HepG2 (cell line): ENCODE measurements around the gene MYH10. TPM values are rescaled to one million over a fixed set of nuclear protein-coding genes. Genes with fewer than 3 reads are reported as not detected.

Experiments
- ATAC-seq: fragments of 200-7000 bp; cut with Tn5 transposase; 3 replicates; pipeline ENCODE4 v1.9.1; 2020; ENCODE audit warnings: mild to moderate bottlenecking, moderate library complexity
- BruUV-seq: library from RNA; stranded (reverse); fragments of 400-500 nt; replicated peaks from 2 replicates; lab custom pipeline; 2021; lab: Mats Ljungman, UMichigan
- CTCF ChIA-PET: fragments of 300-600 bp; formaldehyde crosslinking; extraction: SDS; loops from one replicate; lab custom pipeline; 2021; ENCODE audit warnings: low total read pairs, inconsistent platforms, low intra/inter-chr PET ratio; lab: Yijun Ruan, JAX
- POLR2A ChIA-PET: fragments of 350-600 bp; sonication (Branson Sonifier 250); formaldehyde crosslinking; loops from one replicate; lab custom pipeline; 2020; ENCODE audit warnings: antibody characterized with exemption, inconsistent platforms; lab: Yijun Ruan, JAX
- DNase-seq: peaks from one replicate; pipeline ENCODE4 v3.0.0-alpha.2; 2015; ENCODE audit warnings: low spot score
- FAIRE-seq: peaks from 3 replicates; lab custom pipeline; 2011; peaks lifted over from hg19 to GRCh38; lab: Jason Lieb, UNC
- H2AFZ ChIP-seq: one replicate; pipeline ENCODE4 v1.6.1; 2011; ENCODE audit warnings: low read length, inconsistent platforms
- H3K27ac ChIP-seq: fragments of 300-600 bp; 3 replicates; pipeline ENCODE4 v1.8.0; 2011; ENCODE audit warnings: mixed run types, mild to moderate bottlenecking, mixed read lengths, low read length, inconsistent platforms; ENCODE audit not compliant: insufficient read depth; ENCODE audit errors: extremely low read length
- H3K27me3 ChIP-seq, 2 experiments: fragments of 200-600 bp in 1 of 2; 2 replicates in 1 of 2; 3 replicates in 1 of 2; pipeline versions ENCODE4 v1.6.0 to v1.8.0; 2011; ENCODE audit warnings: low read length in 2 of 2, mild to moderate bottlenecking in 2 of 2, moderate library complexity in 2 of 2, inconsistent platforms in 1 of 2; ENCODE audit not compliant: insufficient read depth in 2 of 2, control insufficient read depth in 1 of 2
- H3K36me3 ChIP-seq, 2 experiments: fragments of 200-600 bp in 1 of 2; replicated peaks in 1 of 2; 2 replicates in 1 of 2; 3 replicates in 1 of 2; pipeline versions ENCODE4 v1.5.1 to v1.8.0; 2011; ENCODE audit warnings: low read length in 2 of 2, inconsistent platforms in 1 of 2; ENCODE audit not compliant: insufficient read depth in 2 of 2, control insufficient read depth in 1 of 2
- H3K4me1 ChIP-seq: 2 replicates; pipeline ENCODE4 v1.5.1; 2012; ENCODE audit warnings: low read length, inconsistent platforms; ENCODE audit not compliant: insufficient read depth
- H3K4me2 ChIP-seq: 2 replicates; pipeline ENCODE4 v1.6.0; 2011; ENCODE audit warnings: low read depth, low read length, inconsistent platforms
- H3K4me3 ChIP-seq, 3 experiments: fragments of 200-600 bp in 1 of 3; sonication (generic), shearing (Covaris generic) in 1 of 3; replicated peaks in 1 of 3; 2 replicates each; pipeline ENCODE4 v1.5.1; 2011 to 2016; ENCODE audit warnings: low read length in 3 of 3, inconsistent platforms in 2 of 3, low read depth in 2 of 3, mild to moderate bottlenecking in 2 of 3, control low read depth in 1 of 3, mixed read lengths in 1 of 3; ENCODE audit not compliant: insufficient read depth in 1 of 3
- H3K79me2 ChIP-seq: one replicate; pipeline ENCODE4 v1.6.1; 2011; ENCODE audit warnings: low read length, inconsistent platforms; ENCODE audit not compliant: insufficient read depth
- H3K9ac ChIP-seq: 2 replicates; pipeline ENCODE4 v1.6.0; 2011; ENCODE audit warnings: mild to moderate bottlenecking, low read depth, low read length, inconsistent platforms; ENCODE audit not compliant: insufficient read depth
- H3K9me3 ChIP-seq: 2 replicates; pipeline ENCODE4 v1.5.1; 2012; ENCODE audit warnings: mild to moderate bottlenecking, low read length
- H4K20me1 ChIP-seq: 2 replicates; pipeline ENCODE4 v1.6.0; 2011; ENCODE audit warnings: inconsistent platforms, mild to moderate bottlenecking, low read length, moderate library complexity; ENCODE audit not compliant: insufficient read depth
- GPBP1L1 ChIP-seq: sonication (generic); formaldehyde crosslinking; IDR thresholded peaks from 2 replicates; pipeline ENCODE4 v1.5.0; 2020; ENCODE audit warnings: mild to moderate bottlenecking, missing genetic modification reagents
- IRF2 ChIP-seq: IDR thresholded peaks from 2 replicates; pipeline ENCODE4 v1.6.1; 2018; ENCODE audit warnings: missing genetic modification reagents, missing compliant biosample characterization
- MBNL3 ChIP-seq: fragments of 250-450 bp; sonication (Bioruptor Pico); conservative IDR thresholded peaks from 2 replicates; pipeline ENCODE4 v1.8.0; 2022; ENCODE audit warnings: mild to moderate bottlenecking, inconsistent platforms
- STAG1 ChIP-seq: sonication (generic); formaldehyde crosslinking; IDR thresholded peaks from 2 replicates; pipeline ENCODE4 v1.4.0; 2020; ENCODE audit warnings: missing genetic modification reagents
- ZBTB46 ChIP-seq: sonication (generic); formaldehyde crosslinking; IDR thresholded peaks from 2 replicates; pipeline ENCODE4 v1.4.0; 2020; ENCODE audit warnings: mild to moderate bottlenecking, missing genetic modification reagents, borderline replicate concordance
- ZFY ChIP-seq: sonication (generic); formaldehyde crosslinking; IDR thresholded peaks from 2 replicates; pipeline ENCODE4 v1.4.0; 2020; ENCODE audit warnings: missing genetic modification reagents
- ZNF205 ChIP-seq: IDR thresholded peaks from 2 replicates; pipeline ENCODE4 v1.6.1; 2018; ENCODE audit warnings: missing biosample characterization, missing genetic modification reagents
- ZNF251 ChIP-seq: sonication (generic); formaldehyde crosslinking; IDR thresholded peaks from 2 replicates; pipeline ENCODE4 v1.9.0; 2021; ENCODE audit warnings: mild to moderate bottlenecking, missing genetic modification reagents
- ZNF280B ChIP-seq: sonication (generic); formaldehyde crosslinking; IDR thresholded peaks from 2 replicates; pipeline ENCODE4 v1.5.0; 2020; ENCODE audit warnings: missing genetic modification reagents, mild to moderate bottlenecking, borderline replicate concordance
- ZNF317 ChIP-seq: sonication (generic); formaldehyde crosslinking; IDR thresholded peaks from 2 replicates; pipeline ENCODE4 v1.5.0; 2020; ENCODE audit warnings: mild to moderate bottlenecking, missing genetic modification reagents
- ZNF589 ChIP-seq: sonication (generic); formaldehyde crosslinking; conservative IDR thresholded peaks from 2 replicates; pipeline ENCODE4 v1.8.0; 2022; ENCODE audit warnings: mild to moderate bottlenecking, moderate library complexity, missing genetic modification reagents
- ZNF770 ChIP-seq: sonication (generic); formaldehyde crosslinking; IDR thresholded peaks from 2 replicates; pipeline ENCODE4 v1.5.0; 2020; ENCODE audit warnings: mild to moderate bottlenecking, missing genetic modification reagents
- WGBS: methylation state at CpG from one replicate; pipeline ENCODE4 v1.1.6; 2017; ENCODE audit warnings: low lambda C conversion rate; 5-methylcytosine and 5-hydroxymethylcytosine counted together
- in situ Hi-C: cut with HindIII; loops from 2 replicates; pipeline ENCODE4 v1.10.0; 2017; ENCODE audit warnings: low pct_unique_long_range_greater_than_20kb; ENCODE audit not compliant: extremely low pct_ligation_motif_present
- intact Hi-C: fragments of 100-400 bp; cut with micrococcal nuclease; formaldehyde crosslinking; loops from one replicate; pipeline ENCODE4 v1.10.0; 2022; ENCODE audit not compliant: unreplicated experiment
- polyA plus RNA-seq, 8 experiments: library from polyadenylated mRNA; depleted of rRNA in 3 of 8; stranded (reverse) in 7 of 8; unstranded in 1 of 8; fragments of >200 nt; fragmentation: Illumina TruSeq in 4 of 8; extraction: Trizol in 4 of 8; gene quantifications; 2 replicates each; pipeline versions ENCODE4 v1.2.1 to v1.2.3, GENCODE V29; 2011 to 2016; ENCODE audit warnings: low read depth in 4 of 8, missing spikeins in 1 of 8, mixed read lengths in 1 of 8; ENCODE audit not compliant: insufficient read depth in 1 of 8
- total RNA-seq, 5 experiments: library from RNA; depleted of rRNA; stranded (reverse); fragments of >200 nt; fragmentation: Illumina TruSeq; extraction: Trizol; gene quantifications; 2 replicates each; pipeline ENCODE4 v1.2.3, GENCODE V29; 2016; ENCODE audit warnings: low read depth in 1 of 5
- TF ChIP-seq, protein P1 (sequence below): sonication (generic); formaldehyde crosslinking; IDR thresholded peaks from 2 replicates; pipeline ENCODE4 v1.8.0; 2022; ENCODE audit warnings: missing genetic modification reagents, mild to moderate bottlenecking, borderline replicate concordance
- TF ChIP-seq, protein P2 (sequence below): sonication (generic); formaldehyde crosslinking; IDR thresholded peaks from 2 replicates; pipeline ENCODE4 v1.5.1; 2020; ENCODE audit warnings: missing genetic modification reagents, mild to moderate bottlenecking, borderline replicate concordance

Gene MYH10
- total and polyA plus RNA-seq, 2 of the 13 experiments (the other 11 are each of a cell fraction or from before 2014, with no cell fraction given), result 43.4 to 68.6 TPM

- peaks cover 17 to 49% of the 10 kb centered on the region in 2 experiments for H3K36me3 ChIP-seq
- FAIRE-seq (no peak), ATAC-seq (no peak), DNase-seq (no peak)
- H3K4me1 ChIP-seq, result peaks cover 57% of the 10 kb centered on the region
- no TSS peak for BruUV-seq
- H2AFZ ChIP-seq, result no peak overlapping the region
- intact Hi-C loops (no loop called here), in situ Hi-C loops (no loop called here)
- no peak overlapping the region for H3K4me2 ChIP-seq
- no peaks in the 10 kb centered on the region for H3K27me3 ChIP-seq
- CTCF ChIA-PET, result no interaction called here
- WGBS, result 94% methylated on average over 8 of the region's 8 CpGs
- no peaks in the 10 kb centered on the region for H3K9me3 ChIP-seq
- H4K20me1 ChIP-seq, result no peaks in the 10 kb centered on the region
- POLR2A ChIA-PET, result no interaction called here
- peaks cover 8% of the 10 kb centered on the region for H3K79me2 ChIP-seq
- H3K27ac ChIP-seq, result no peak overlapping the region
- no peak overlapping the region for H3K9ac ChIP-seq
- no peak overlapping the region for H3K4me3 ChIP-seq
- TF ChIP-seq ZNF251 (CRISPR knock-in tag) (no peak), MBNL3 (CRISPR knock-in tag) (no peak), ZNF770 (CRISPR knock-in tag) (no peak), ZNF205 (CRISPR knock-in tag) (no peak), ZNF280B (CRISPR knock-in tag) (no peak), GPBP1L1 (no peak), ZFY (CRISPR knock-in tag) (no peak), ZNF589 (CRISPR knock-in tag) (no peak), IRF2 (CRISPR knock-in tag) (no peak), ZNF317 (CRISPR knock-in tag) (no peak), STAG1 (no peak), ZBTB46 (CRISPR knock-in tag) (no peak)
- TF ChIP-seq, protein P1, sequence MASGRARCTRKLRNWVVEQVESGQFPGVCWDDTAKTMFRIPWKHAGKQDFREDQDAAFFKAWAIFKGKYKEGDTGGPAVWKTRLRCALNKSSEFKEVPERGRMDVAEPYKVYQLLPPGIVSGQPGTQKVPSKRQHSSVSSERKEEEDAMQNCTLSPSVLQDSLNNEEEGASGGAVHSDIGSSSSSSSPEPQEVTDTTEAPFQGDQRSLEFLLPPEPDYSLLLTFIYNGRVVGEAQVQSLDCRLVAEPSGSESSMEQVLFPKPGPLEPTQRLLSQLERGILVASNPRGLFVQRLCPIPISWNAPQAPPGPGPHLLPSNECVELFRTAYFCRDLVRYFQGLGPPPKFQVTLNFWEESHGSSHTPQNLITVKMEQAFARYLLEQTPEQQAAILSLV (CRISPR knock-in tag), result no peak
- TF ChIP-seq, protein P2, sequence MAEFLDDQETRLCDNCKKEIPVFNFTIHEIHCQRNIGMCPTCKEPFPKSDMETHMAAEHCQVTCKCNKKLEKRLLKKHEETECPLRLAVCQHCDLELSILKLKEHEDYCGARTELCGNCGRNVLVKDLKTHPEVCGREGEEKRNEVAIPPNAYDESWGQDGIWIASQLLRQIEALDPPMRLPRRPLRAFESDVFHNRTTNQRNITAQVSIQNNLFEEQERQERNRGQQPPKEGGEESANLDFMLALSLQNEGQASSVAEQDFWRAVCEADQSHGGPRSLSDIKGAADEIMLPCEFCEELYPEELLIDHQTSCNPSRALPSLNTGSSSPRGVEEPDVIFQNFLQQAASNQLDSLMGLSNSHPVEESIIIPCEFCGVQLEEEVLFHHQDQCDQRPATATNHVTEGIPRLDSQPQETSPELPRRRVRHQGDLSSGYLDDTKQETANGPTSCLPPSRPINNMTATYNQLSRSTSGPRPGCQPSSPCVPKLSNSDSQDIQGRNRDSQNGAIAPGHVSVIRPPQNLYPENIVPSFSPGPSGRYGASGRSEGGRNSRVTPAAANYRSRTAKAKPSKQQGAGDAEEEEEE (CRISPR knock-in tag), result no peak
Measured at GRCh38 chr17:8451933-8452614, 178.5 kb downstream of the MYH10 start.
